Fibroblast of lung (primary cell): Measurements from ENCODE around the gene SERPINC1.
"Not testable (repeated sequence)": the region's sequence is repeated elsewhere in the genome, so short reads cannot be mapped to it uniquely, and the experiment has no call there.

Source experiments
- CTCF ChIP-seq, 2 donors: IDR thresholded peaks in 1 of 2; conservative IDR thresholded peaks in 1 of 2; 1 replicate in 1 of 2; 2 replicates in 1 of 2; pipeline ENCODE4 v1.5.1; 2011 to 2012; ENCODE audit warnings: low read length in 2 of 2, control low read depth in 1 of 2, inconsistent platforms in 1 of 2, low read depth in 1 of 2, mild to moderate bottlenecking in 1 of 2
- EZH2 ChIP-seq: IDR thresholded peaks from 2 replicates; pipeline ENCODE4 v1.5.1; 2012; ENCODE audit warnings: low read length, control low read depth, mild to moderate bottlenecking; ENCODE audit errors: missing control alignments

- not testable (repeated sequence) for TF ChIP-seq CTCF (conservative IDR thresholded peaks at IDR 0.05 in 1 of 2, IDR thresholded peaks at IDR 0.05 in 1 of 2; ENCODE audit: low read depth in 1 of 2, low read length in 2 of 2); EZH2
Measured at GRCh38 chr1:173930541-173930940, 13.4 kb upstream of the SERPINC1 start.
